IPS-15b (cell line): ENCODE measurements around the gene CYBA.
"Not testable (repeated sequence)": the region's sequence is repeated elsewhere in the genome, so short reads cannot be mapped to it uniquely, and the experiment has no call there.

ENCODE experiments used
- H3K27me3 ChIP-seq: one replicate; pipeline ENCODE4 v1.6.1; 2013; ENCODE audit warnings: low read length; ENCODE audit not compliant: control insufficient read depth, insufficient read depth
- H3K36me3 ChIP-seq: one replicate; pipeline ENCODE4 v1.6.1; 2013; ENCODE audit warnings: low read length; ENCODE audit not compliant: control insufficient read depth, insufficient read depth
- H3K4me1 ChIP-seq: one replicate; pipeline ENCODE4 v1.6.1; 2013; ENCODE audit warnings: mild to moderate bottlenecking, low read length; ENCODE audit not compliant: control insufficient read depth, insufficient read depth
- H3K4me3 ChIP-seq: one replicate; pipeline ENCODE4 v1.5.1; 2013; ENCODE audit warnings: low read depth, low read length
- H3K9ac ChIP-seq: one replicate; pipeline ENCODE4 v1.6.1; 2013; ENCODE audit warnings: low read depth, mild to moderate bottlenecking, low read length
- H3K9me3 ChIP-seq: one replicate; pipeline ENCODE4 v1.6.1; 2013; ENCODE audit warnings: mild to moderate bottlenecking, low read length; ENCODE audit not compliant: control insufficient read depth, insufficient read depth

Gene CYBA

GRCh38 chr16:88669493-88669892 is 18.6 kb upstream of the CYBA start:
- H3K4me1 ChIP-seq, H3K36me3 ChIP-seq, H3K9me3 ChIP-seq, H3K27me3 ChIP-seq, H3K9ac ChIP-seq, H3K4me3 ChIP-seq: not testable (repeated sequence)

- Histone ChIP-seq H3K36me3 (peaks cover 2% of the 10 kb centered on the region), H3K4me3 (no peak overlapping the region), H3K27me3 (no peaks in the 10 kb centered on the region), H3K9ac (no peak overlapping the region), H3K9me3 (no peaks in the 10 kb centered on the region), H3K4me1 (no peaks in the 10 kb centered on the region)
Measured at GRCh38 chr16:88667461-88667860, 16.6 kb upstream of the CYBA start.

GRCh38 chr16:88665570-88665969 is 14.7 kb upstream of the CYBA start:
- H3K4me3 ChIP-seq: no peak overlapping the region
- H3K36me3 ChIP-seq: peaks cover 2% of the 10 kb centered on the region
- H3K9ac ChIP-seq: no peak overlapping the region
- H3K4me1 ChIP-seq: peaks cover 2% of the 10 kb centered on the region
- no peaks in the 10 kb centered on the region for H3K9me3 ChIP-seq
- H3K27me3 ChIP-seq: no peaks in the 10 kb centered on the region

- H3K4me3 ChIP-seq: no peak overlapping the region
- H3K4me1 ChIP-seq: peaks cover 2% of the 10 kb centered on the region
- no peaks in the 10 kb centered on the region for H3K27me3 ChIP-seq
- peaks cover 2% of the 10 kb centered on the region for H3K36me3 ChIP-seq
- H3K9me3 ChIP-seq: no peaks in the 10 kb centered on the region
- H3K9ac ChIP-seq: no peak overlapping the region
Measured at GRCh38 chr16:88665148-88665547, 14.3 kb upstream of the CYBA start.

- H3K36me3 ChIP-seq: peaks cover 4% of the 10 kb centered on the region
Measured at GRCh38 chr16:88662843-88663606, 12.2 kb upstream of the CYBA start, which contains the start of gene MVD. TSS of gene MVD (minus strand) at chr16:88663091. CDS start at chr16:88663080, 11 bp downstream.

GRCh38 chr16:88662222-88662842 is 11.5 kb upstream of the CYBA start:
- Histone ChIP-seq H3K36me3 (peaks cover 7% of the 10 kb centered on the region), H3K4me3 (peak overlapping the region; percentile 81), H3K9me3 (no peaks in the 10 kb centered on the region), H3K4me1 (peaks cover 2% of the 10 kb centered on the region), H3K27me3 (no peaks in the 10 kb centered on the region), H3K9ac (peak overlapping the region; percentile 24)

More at GRCh38 chr16:88662843-88663606, 12.2 kb upstream of the CYBA start, which contains the start of gene MVD:
- Histone ChIP-seq H3K4me1 (peaks cover 2% of the 10 kb centered on the region), H3K9ac (peak within 1 kb of the TSS; percentile 65), H3K4me3 (peak within 1 kb of the TSS; percentile 81), H3K9me3 (no peaks in the 10 kb centered on the region), H3K27me3 (no peaks in the 10 kb centered on the region)

- no peak overlapping the region for H3K9ac ChIP-seq
- peaks cover 2% of the 10 kb centered on the region for H3K4me1 ChIP-seq
Measured at GRCh38 chr16:88661468-88661867, 10.6 kb upstream of the CYBA start.

GRCh38 chr16:88659160-88659559 is 8.3 kb upstream of the CYBA start:
- Histone ChIP-seq H3K9ac (no peak overlapping the region), H3K36me3 (peaks cover 21% of the 10 kb centered on the region), H3K27me3 (no peaks in the 10 kb centered on the region)

More at GRCh38 chr16:88661468-88661867, 10.6 kb upstream of the CYBA start:
- H3K4me3 ChIP-seq: no peak overlapping the region
- H3K9me3 ChIP-seq: no peaks in the 10 kb centered on the region
- H3K36me3 ChIP-seq: peaks cover 5% of the 10 kb centered on the region
- no peaks in the 10 kb centered on the region for H3K27me3 ChIP-seq

GRCh38 chr16:88658714-88659113 is 7.9 kb upstream of the CYBA start:
- Histone ChIP-seq H3K9ac (no peak overlapping the region), H3K4me1 (peaks cover 2% of the 10 kb centered on the region), H3K9me3 (no peaks in the 10 kb centered on the region), H3K36me3 (peaks cover 24% of the 10 kb centered on the region), H3K4me3 (no peak overlapping the region), H3K27me3 (no peaks in the 10 kb centered on the region)

More at GRCh38 chr16:88659160-88659559, 8.3 kb upstream of the CYBA start:
- no peaks in the 10 kb centered on the region for H3K9me3 ChIP-seq
- no peak overlapping the region for H3K4me3 ChIP-seq
- peaks cover 2% of the 10 kb centered on the region for H3K4me1 ChIP-seq

- H3K9me3 ChIP-seq: no peaks in the 10 kb centered on the region
- H3K4me1 ChIP-seq: peaks cover 2% of the 10 kb centered on the region
- no peaks in the 10 kb centered on the region for H3K27me3 ChIP-seq
- H3K36me3 ChIP-seq: peaks cover 26% of the 10 kb centered on the region
- no peak overlapping the region for H3K9ac ChIP-seq
- H3K4me3 ChIP-seq: no peak overlapping the region
Measured at GRCh38 chr16:88657371-88657770, 6.5 kb upstream of the CYBA start.

GRCh38 chr16:88656291-88656980 is 5.6 kb upstream of the CYBA start:
- Histone ChIP-seq H3K4me3 (no peak overlapping the region), H3K9ac (no peak overlapping the region)

More at GRCh38 chr16:88656291-88656980, 5.6 kb upstream of the CYBA start:
- Histone ChIP-seq H3K27me3 (no peaks in the 10 kb centered on the region), H3K9me3 (no peaks in the 10 kb centered on the region), H3K4me1 (peaks cover under 1% of the 10 kb centered on the region), H3K36me3 (peaks cover 31% of the 10 kb centered on the region)
